Trophoblast cell (in vitro differentiated cells and primary cell): ENCODE measurements around the gene WNT7B.
A peak's percentile ranks its signal among the peaks of the same experiment; 100 is the strongest.

Experiments
- DNase-seq, 2 donors: peaks; one replicate each; pipeline ENCODE4 v3.0.0-alpha.2; 2016
- H2AFZ ChIP-seq: 2 replicates; pipeline ENCODE4 v1.6.1; 2013; ENCODE audit warnings: low read length, moderate library complexity, mild to moderate bottlenecking; ENCODE audit not compliant: insufficient read depth, poor library complexity
- H2AK5ac ChIP-seq: 2 replicates; pipeline ENCODE4 v1.6.1; 2013; ENCODE audit warnings: mild to moderate bottlenecking, low read length
- H2BK120ac ChIP-seq: 2 replicates; pipeline ENCODE4 v1.6.1; 2013; ENCODE audit warnings: low read length, mild to moderate bottlenecking, moderate library complexity; ENCODE audit not compliant: insufficient read depth, poor library complexity
- H2BK12ac ChIP-seq: 2 replicates; pipeline ENCODE4 v1.6.1; 2013; ENCODE audit warnings: mild to moderate bottlenecking, low read length, moderate library complexity
- H2BK5ac ChIP-seq: 2 replicates; pipeline ENCODE4 v1.6.1; 2013; ENCODE audit warnings: low read length, low read depth, moderate library complexity, mild to moderate bottlenecking; ENCODE audit not compliant: poor library complexity
- H3K14ac ChIP-seq: 2 replicates; pipeline ENCODE4 v1.6.1; 2013; ENCODE audit warnings: mild to moderate bottlenecking, low read length
- H3K18ac ChIP-seq: 2 replicates; pipeline ENCODE4 v1.6.1; 2013; ENCODE audit warnings: mild to moderate bottlenecking, low read length
- H3K23ac ChIP-seq: 2 replicates; pipeline ENCODE4 v1.6.1; 2013; ENCODE audit warnings: low read length
- H3K27ac ChIP-seq: 2 replicates; pipeline ENCODE4 v1.5.1; 2013; ENCODE audit warnings: low read depth, mild to moderate bottlenecking, inconsistent platforms, low read length, moderate library complexity
- H3K27me3 ChIP-seq: 2 replicates; pipeline ENCODE4 v1.6.1; 2013; ENCODE audit warnings: inconsistent platforms, mild to moderate bottlenecking, low read length, moderate library complexity; ENCODE audit not compliant: insufficient read depth
- H3K36me3 ChIP-seq, 2 experiments: 1 replicate in 1 of 2; 2 replicates in 1 of 2; pipeline ENCODE4 v1.6.1; 2013; ENCODE audit warnings: low read length in 2 of 2, mild to moderate bottlenecking in 2 of 2, moderate library complexity in 1 of 2; ENCODE audit not compliant: insufficient read depth in 2 of 2, control insufficient read depth in 1 of 2
- H3K4ac ChIP-seq: 2 replicates; pipeline ENCODE4 v1.6.1; 2013; ENCODE audit warnings: low read depth, mild to moderate bottlenecking, low read length, moderate library complexity
- H3K4me1 ChIP-seq, 2 experiments: 1 replicate in 1 of 2; 2 replicates in 1 of 2; pipeline ENCODE4 v1.6.1; 2013; ENCODE audit warnings: low read length in 2 of 2, mild to moderate bottlenecking in 2 of 2, moderate library complexity in 1 of 2; ENCODE audit not compliant: insufficient read depth in 2 of 2, control insufficient read depth in 1 of 2
- H3K4me2 ChIP-seq: 2 replicates; pipeline ENCODE4 v1.6.1; 2013; ENCODE audit warnings: inconsistent platforms, mild to moderate bottlenecking, low read length, moderate library complexity
- H3K4me3 ChIP-seq: 2 replicates; pipeline ENCODE4 v1.5.1; 2013; ENCODE audit warnings: mild to moderate bottlenecking, low read depth, low read length, inconsistent platforms
- H3K79me1 ChIP-seq: one replicate; pipeline ENCODE4 v1.6.1; 2013; ENCODE audit warnings: low read length
- H3K79me2 ChIP-seq: 2 replicates; pipeline ENCODE4 v1.6.1; 2013; ENCODE audit warnings: low read length, mild to moderate bottlenecking; ENCODE audit not compliant: control insufficient read depth, insufficient read depth, poor library complexity
- H3K9ac ChIP-seq: 2 replicates; pipeline ENCODE4 v1.6.1; 2013; ENCODE audit warnings: mild to moderate bottlenecking, low read length
- H3K9me3 ChIP-seq: 2 replicates; pipeline ENCODE4 v1.6.1; 2013; ENCODE audit warnings: low read depth, mild to moderate bottlenecking, control low read depth, inconsistent platforms, low read length; ENCODE audit not compliant: insufficient read depth
- H4K12ac ChIP-seq: 2 replicates; pipeline ENCODE4 v1.6.1; 2013; ENCODE audit warnings: low read depth, mild to moderate bottlenecking, low read length, moderate library complexity
- H4K8ac ChIP-seq: 2 replicates; pipeline ENCODE4 v1.6.1; 2013; ENCODE audit warnings: low read depth, mild to moderate bottlenecking, low read length, moderate library complexity
- H4K91ac ChIP-seq: one replicate; pipeline ENCODE4 v1.6.1; 2013; ENCODE audit warnings: low read depth, mild to moderate bottlenecking, low read length, moderate library complexity
- WGBS: extraction: QIAGEN DNeasy Blood & Tissue Kit; methylation state at CpG from one replicate; pipeline ENCODE4 v1.1.7; 2013; ENCODE audit warnings: missing lambda C conversion rate; ENCODE audit not compliant: insufficient read length, insufficient coverage; ENCODE audit errors: extremely low coverage; 5-methylcytosine and 5-hydroxymethylcytosine counted together

The WNT7B gene

DNA sequence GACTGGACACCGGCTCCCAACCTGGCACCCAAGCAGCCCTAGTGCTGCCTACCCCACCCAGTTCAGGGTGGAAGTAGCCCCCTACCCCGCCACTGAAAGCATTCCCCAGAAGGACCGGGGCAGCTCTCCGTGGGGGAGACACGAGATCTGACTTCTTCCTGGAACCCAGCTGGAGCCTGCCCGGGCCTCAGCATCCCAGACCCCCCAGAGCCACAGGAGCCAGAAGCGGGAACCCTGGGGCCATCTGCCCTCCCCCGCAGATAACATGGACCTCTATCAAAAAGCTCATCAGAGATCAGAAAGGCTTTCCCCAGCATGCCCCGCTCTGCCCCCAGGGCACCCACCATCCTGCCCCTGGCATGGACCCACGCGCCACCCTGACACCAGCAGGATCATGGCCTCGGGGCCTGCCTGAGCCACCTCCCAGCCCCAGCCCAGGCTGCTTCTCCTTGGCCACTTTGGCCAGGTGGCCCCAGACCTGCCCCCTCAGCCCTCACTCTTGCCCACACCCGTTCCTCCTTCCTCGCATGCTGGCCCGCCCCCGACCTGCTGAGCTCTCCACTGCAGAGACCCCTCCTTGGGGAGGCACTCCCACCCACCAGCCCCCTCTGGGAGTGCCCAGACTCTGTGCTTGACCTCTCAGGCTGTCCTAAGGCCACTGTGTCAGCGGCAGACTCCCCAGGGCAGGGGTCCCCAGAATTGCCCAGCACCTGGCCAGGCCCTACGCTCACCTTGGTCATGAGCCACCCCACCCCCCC, 17.1 kb downstream of the WNT7B start:
- Histone ChIP-seq H3K23ac (no peak overlapping the region), H3K36me3 (no peaks in the 10 kb centered on the region), H3K79me1 (peaks cover 12% of the 10 kb centered on the region), H4K12ac (no peak overlapping the region), H3K4me1 (peaks cover 24 to 33% of the 10 kb centered on the region in 2 experiments), H3K9ac (no peak overlapping the region), H2BK5ac (peak overlapping the region; percentile 51), H3K27me3 (no peaks in the 10 kb centered on the region), H3K18ac (peak overlapping the region; percentile 26), H2AK5ac (peak overlapping the region; percentile 55), H3K79me2 (no peaks in the 10 kb centered on the region), H4K8ac (peak overlapping the region; percentile 25), H4K91ac (peak overlapping the region; percentile 78), H3K14ac (peak overlapping the region; percentile 75), H2AFZ (no peak overlapping the region), H2BK120ac (peak overlapping the region; percentile 49), H2BK12ac (peak overlapping the region; percentile 66), H3K4me2 (no peak overlapping the region), H3K4ac (peak overlapping the region; percentile 7), H3K4me3 (no peak overlapping the region), H3K9me3 (no peaks in the 10 kb centered on the region), H3K27ac (no peak overlapping the region)
- WGBS = no CpG with 5 or more reads among the region's 18 CpGs
- no peak for DNase-seq

- no peak overlapping the region for H3K4me2 ChIP-seq
- H3K9me3 ChIP-seq = no peaks in the 10 kb centered on the region
- H2BK5ac ChIP-seq = no peak overlapping the region
- no peak overlapping the region for H3K9ac ChIP-seq
- no CpG with 5 or more reads among the region's 16 CpGs for WGBS
- no peak for DNase-seq
- no peaks in the 10 kb centered on the region for H3K27me3 ChIP-seq
- no peak overlapping the region for H4K91ac ChIP-seq
- H2BK120ac ChIP-seq = no peak overlapping the region
- no peak overlapping the region for H2BK12ac ChIP-seq
- no peak overlapping the region for H3K27ac ChIP-seq
- no peak overlapping the region for H3K14ac ChIP-seq
- no peak overlapping the region for H2AK5ac ChIP-seq
- H4K12ac ChIP-seq = no peak overlapping the region
- no peak overlapping the region for H3K4ac ChIP-seq
- no peaks in the 10 kb centered on the region for H3K79me2 ChIP-seq
- peaks cover 12% of the 10 kb centered on the region for H3K79me1 ChIP-seq
- no peak overlapping the region for H4K8ac ChIP-seq
- H3K18ac ChIP-seq = no peak overlapping the region
- no peak overlapping the region for H2AFZ ChIP-seq
- no peaks in the 10 kb centered on the region for H3K36me3 ChIP-seq
- H3K4me1 ChIP-seq = peaks cover 24 to 33% of the 10 kb centered on the region in 2 experiments
- no peak overlapping the region for H3K23ac ChIP-seq
- H3K4me3 ChIP-seq = peak overlapping the region; percentile 25
These were observed 18.0 kb downstream of the WNT7B start for GRCh38 chr22:45958971-45959370.

DNA sequence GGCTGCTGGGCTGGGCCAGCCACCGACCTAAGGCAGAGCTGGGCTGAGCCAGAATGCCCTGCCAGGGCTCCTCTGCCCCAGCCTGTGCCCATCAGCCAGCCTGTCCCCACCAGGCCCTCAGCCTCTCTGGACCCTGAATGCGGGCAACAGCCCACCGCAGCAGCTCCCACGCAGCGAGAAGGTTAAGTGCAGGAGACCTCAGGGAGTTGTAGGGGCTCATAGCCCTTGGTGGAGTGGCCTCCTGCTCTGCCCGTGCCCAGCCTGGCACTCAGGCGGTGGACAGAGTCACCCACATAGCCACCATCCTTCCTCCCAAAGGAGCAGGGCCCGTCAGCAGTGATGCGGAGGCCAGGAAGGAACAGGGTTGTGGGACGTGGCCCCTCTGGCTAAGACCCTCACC, 19.1 kb downstream of the WNT7B start:
- Histone ChIP-seq H4K12ac (no peak overlapping the region), H3K4me1 (peaks cover 25 to 33% of the 10 kb centered on the region in 2 experiments), H3K14ac (no peak overlapping the region), H3K27me3 (no peaks in the 10 kb centered on the region), H3K23ac (no peak overlapping the region), H3K79me2 (no peaks in the 10 kb centered on the region), H4K8ac (no peak overlapping the region), H3K79me1 (peaks cover 12% of the 10 kb centered on the region), H4K91ac (no peak overlapping the region), H2BK5ac (no peak overlapping the region), H3K9me3 (no peaks in the 10 kb centered on the region), H3K4me2 (no peak overlapping the region), H2AK5ac (no peak overlapping the region), H2AFZ (no peak overlapping the region), H3K36me3 (no peaks in the 10 kb centered on the region), H3K18ac (no peak overlapping the region), H2BK120ac (no peak overlapping the region), H2BK12ac (no peak overlapping the region), H3K4me3 (no peak overlapping the region), H3K27ac (no peak overlapping the region), H3K9ac (no peak overlapping the region), H3K4ac (no peak overlapping the region)
- WGBS = no CpG with 5 or more reads among the region's 10 CpGs
- DNase-seq = no peak

DNA sequence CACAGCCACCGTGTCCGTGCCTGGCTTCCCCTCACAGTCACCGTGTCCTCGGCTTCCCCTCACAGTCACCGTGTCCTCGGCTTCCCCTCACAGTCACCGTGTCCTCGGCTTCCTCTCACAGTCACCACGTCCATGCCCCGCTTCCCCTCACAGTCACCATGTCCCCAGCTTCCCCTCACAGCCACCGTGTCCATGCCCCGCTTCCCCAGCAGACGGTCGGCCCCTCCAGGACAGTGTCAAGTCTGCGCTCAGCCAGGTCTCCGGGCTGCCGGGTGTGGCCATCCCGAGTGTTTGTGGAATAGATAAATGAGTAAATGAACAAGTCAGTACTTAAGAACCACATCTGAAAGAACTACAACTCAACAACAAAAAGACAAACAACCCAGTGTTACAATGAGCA, 23.8 kb downstream of the WNT7B start:
- peaks cover 2% of the 10 kb centered on the region for H3K9me3 ChIP-seq
- H3K4ac ChIP-seq = no peak overlapping the region
- H3K4me2 ChIP-seq = no peak overlapping the region
- H3K14ac ChIP-seq = no peak overlapping the region
- H2BK120ac ChIP-seq = no peak overlapping the region
- H2AFZ ChIP-seq = no peak overlapping the region
- no peak overlapping the region for H2AK5ac ChIP-seq
- no peak overlapping the region for H3K9ac ChIP-seq
- H2BK12ac ChIP-seq = peak overlapping the region; percentile 3
- H2BK5ac ChIP-seq = no peak overlapping the region
- no peaks in the 10 kb centered on the region for H3K36me3 ChIP-seq
- DNase-seq = no peak
- H3K79me1 ChIP-seq = no peaks in the 10 kb centered on the region
- H3K18ac ChIP-seq = no peak overlapping the region
- H3K79me2 ChIP-seq = no peaks in the 10 kb centered on the region
- no peak overlapping the region for H3K23ac ChIP-seq
- no peak overlapping the region for H3K4me3 ChIP-seq
- no peak overlapping the region for H4K8ac ChIP-seq
- H4K91ac ChIP-seq = no peak overlapping the region
- H3K27me3 ChIP-seq = no peaks in the 10 kb centered on the region
- no CpG with 5 or more reads among the region's 18 CpGs for WGBS
- H3K27ac ChIP-seq = no peak overlapping the region
- no peak overlapping the region for H4K12ac ChIP-seq
- H3K4me1 ChIP-seq = peaks cover 15 to 21% of the 10 kb centered on the region in 2 experiments
